ENCODE measurements around the gene CBLC.

Gene CBLC

GRCh38 chr19:44777715-44778347 lies at the start of gene CBLC:
Gene CBLC, plus strand, starts transcription at chr19:44777890. Its CDS starts 42 bp downstream, at chr19:44777932.
- no peak for TF ChIP-seq FOXA1 (IDR thresholded peaks at IDR 0.05)
- no peak for TF ChIP-seq LEF1 (IDR thresholded peaks at IDR 0.05; ENCODE audit: borderline replicate concordance)
- TF ChIP-seq PKNOX1 (IDR thresholded peaks at IDR 0.05): no peak
- TF ChIP-seq NFRKB (IDR thresholded peaks at IDR 0.05): no peak
- no peak for TF ChIP-seq FOXM1 (IDR thresholded peaks at IDR 0.05; ENCODE audit: borderline replicate concordance)
- no peak for TF ChIP-seq CTBP1 (IDR thresholded peaks at IDR 0.05; ENCODE audit: borderline replicate concordance)
- TF ChIP-seq FOXK2 (IDR thresholded peaks at IDR 0.05): no peak
- no peak for TF ChIP-seq TARDBP (IDR thresholded peaks at IDR 0.05)
- TF ChIP-seq BHLHE40 (IDR thresholded peaks at IDR 0.05; ENCODE audit: borderline replicate concordance): no peak
- no peak for TF ChIP-seq ELF4 (IDR thresholded peaks at IDR 0.05)
- TF ChIP-seq ZNF384 (IDR thresholded peaks at IDR 0.05): no peak
- TF ChIP-seq SP1 (IDR thresholded peaks at IDR 0.05): no peak
- TF ChIP-seq SUZ12 (IDR thresholded peaks at IDR 0.05): no peak
- TF ChIP-seq L3MBTL2 (conservative IDR thresholded peaks at IDR 0.05): no peak
- TF ChIP-seq HDGF (IDR thresholded peaks at IDR 0.05; ENCODE audit: borderline replicate concordance): no peak
- TF ChIP-seq ARNT (IDR thresholded peaks at IDR 0.05): no peak
- no peak for DNase-seq (ENCODE audit: extremely low spot score)
- ChIA-PET CTCF (interaction anchor here (1.7 kb wide), 1 partner anchor 54 kb away, joined by 4 read pairs; no protein-coding TSS in a partner anchor), POLR2A (no interaction called here)

- POLR2A ChIA-PET: interaction anchor here (1.2 kb wide), 1 partner anchor 43 kb away, joined by 3 read pairs; no protein-coding TSS in a partner anchor
These were observed 49.5 kb upstream of the CBLC start for GRCh38 chr19:44728178-44728577.

GRCh38 chr19:44729516-44730033 lies 48.1 kb upstream of the CBLC start:
- ChIA-PET POLR2A (no interaction called here), CTCF (no interaction called here)
- DNase-seq (ENCODE audit: extremely low spot score): no peak
- no peak for TF ChIP-seq SUZ12 (IDR thresholded peaks at IDR 0.05)
- TF ChIP-seq PKNOX1 (IDR thresholded peaks at IDR 0.05): no peak
- no peak for TF ChIP-seq ZNF384 (IDR thresholded peaks at IDR 0.05)
- TF ChIP-seq L3MBTL2 (conservative IDR thresholded peaks at IDR 0.05): no peak
- TF ChIP-seq ARNT (IDR thresholded peaks at IDR 0.05): no peak
- TF ChIP-seq LEF1 (IDR thresholded peaks at IDR 0.05; ENCODE audit: borderline replicate concordance): no peak
- TF ChIP-seq CTBP1 (IDR thresholded peaks at IDR 0.05; ENCODE audit: borderline replicate concordance): no peak
- TF ChIP-seq BHLHE40 (IDR thresholded peaks at IDR 0.05; ENCODE audit: borderline replicate concordance): no peak
- no peak for TF ChIP-seq TARDBP (IDR thresholded peaks at IDR 0.05)

More at GRCh38 chr19:44728178-44728577, 49.5 kb upstream of the CBLC start:
- no peak for DNase-seq (ENCODE audit: extremely low spot score)
- no peak for TF ChIP-seq PKNOX1 (IDR thresholded peaks at IDR 0.05)
- TF ChIP-seq HDGF (IDR thresholded peaks at IDR 0.05; ENCODE audit: borderline replicate concordance): no peak
- no peak for TF ChIP-seq NFRKB (IDR thresholded peaks at IDR 0.05)
- no peak for TF ChIP-seq ELF4 (IDR thresholded peaks at IDR 0.05)
- TF ChIP-seq ARNT (IDR thresholded peaks at IDR 0.05): no peak
- TF ChIP-seq BHLHE40 (IDR thresholded peaks at IDR 0.05; ENCODE audit: borderline replicate concordance): no peak
- no peak for TF ChIP-seq L3MBTL2 (conservative IDR thresholded peaks at IDR 0.05)
- no peak for TF ChIP-seq LEF1 (IDR thresholded peaks at IDR 0.05; ENCODE audit: borderline replicate concordance)
- no peak for TF ChIP-seq SUZ12 (IDR thresholded peaks at IDR 0.05)
- TF ChIP-seq ZNF384 (IDR thresholded peaks at IDR 0.05): no peak
- no peak for TF ChIP-seq FOXA1 (IDR thresholded peaks at IDR 0.05)
- TF ChIP-seq SP1 (IDR thresholded peaks at IDR 0.05): no peak
- no peak for TF ChIP-seq CTBP1 (IDR thresholded peaks at IDR 0.05; ENCODE audit: borderline replicate concordance)
- no peak for TF ChIP-seq FOXM1 (IDR thresholded peaks at IDR 0.05; ENCODE audit: borderline replicate concordance)
- TF ChIP-seq FOXK2 (IDR thresholded peaks at IDR 0.05): no peak
- no peak for TF ChIP-seq TARDBP (IDR thresholded peaks at IDR 0.05)
- CTCF ChIA-PET: interaction anchor here (0.5 kb wide), 1 partner anchor 129 kb away, joined by 3 read pairs; no protein-coding TSS in a partner anchor

GRCh38 chr19:44731081-44731480 lies 46.6 kb upstream of the CBLC start:
- no peak for TF ChIP-seq TARDBP (IDR thresholded peaks at IDR 0.05)
- TF ChIP-seq ZNF384 (IDR thresholded peaks at IDR 0.05): no peak
- no peak for TF ChIP-seq SP1 (IDR thresholded peaks at IDR 0.05)
- TF ChIP-seq FOXM1 (IDR thresholded peaks at IDR 0.05; ENCODE audit: borderline replicate concordance): no peak
- TF ChIP-seq FOXK2 (IDR thresholded peaks at IDR 0.05): no peak
- no peak for TF ChIP-seq L3MBTL2 (conservative IDR thresholded peaks at IDR 0.05)
- TF ChIP-seq CTBP1 (IDR thresholded peaks at IDR 0.05; ENCODE audit: borderline replicate concordance): no peak
- no peak for TF ChIP-seq SUZ12 (IDR thresholded peaks at IDR 0.05)
- no peak for TF ChIP-seq ELF4 (IDR thresholded peaks at IDR 0.05)
- no peak for TF ChIP-seq PKNOX1 (IDR thresholded peaks at IDR 0.05)
- no peak for TF ChIP-seq NFRKB (IDR thresholded peaks at IDR 0.05)
- no peak for TF ChIP-seq LEF1 (IDR thresholded peaks at IDR 0.05; ENCODE audit: borderline replicate concordance)
- TF ChIP-seq BHLHE40 (IDR thresholded peaks at IDR 0.05; ENCODE audit: borderline replicate concordance): no peak
- TF ChIP-seq HDGF (IDR thresholded peaks at IDR 0.05; ENCODE audit: borderline replicate concordance): no peak
- TF ChIP-seq ARNT (IDR thresholded peaks at IDR 0.05): no peak
- TF ChIP-seq FOXA1 (IDR thresholded peaks at IDR 0.05): no peak
- DNase-seq (ENCODE audit: extremely low spot score): no peak
- CTCF ChIA-PET: no interaction called here
- POLR2A ChIA-PET: no interaction called here

- TF ChIP-seq SP1 (IDR thresholded peaks at IDR 0.05) (no peak), ARNT (IDR thresholded peaks at IDR 0.05) (no peak), TARDBP (IDR thresholded peaks at IDR 0.05) (no peak), L3MBTL2 (conservative IDR thresholded peaks at IDR 0.05) (no peak)
- POLR2A ChIA-PET: no interaction called here
- DNase-seq (ENCODE audit: extremely low spot score): no peak
- CTCF ChIA-PET: interaction anchor here (1.4 kb wide), 1 partner anchor 8 kb away, joined by 4 read pairs; no protein-coding TSS in a partner anchor
These were observed 46.1 kb upstream of the CBLC start for GRCh38 chr19:44731622-44732021.
